WTC11 (cell line): ENCODE data around the gene CTDSPL. TPM values are rescaled to one million over a fixed set of nuclear protein-coding genes. Genes with fewer than 3 reads are reported as not detected.

Experiments
- ATAC-seq: fragments of 200-7000 bp; cut with Tn5 transposase; 2 replicates; pipeline ENCODE4 v1.10.0; 2021; ENCODE audit warnings: mild to moderate bottlenecking, moderate library complexity
- CTCF ChIA-PET: fragments of 300-600 bp; sonication (Branson Sonifier 250); formaldehyde crosslinking; loops from one replicate; lab custom pipeline; 2021; ENCODE audit warnings: antibody characterized with exemption; lab: Charles Lee
- POLR2A ChIA-PET: fragments of 350-600 bp; sonication (Branson Sonifier 250); formaldehyde crosslinking; loops from one replicate; lab custom pipeline; 2021; ENCODE audit warnings: antibody characterized with exemption; lab: Charles Lee
- DNase-seq: peaks from one replicate; pipeline ENCODE4 v3.0.0; 2021; ENCODE audit warnings: low spot score
- H3K27ac Mint-ChIP-seq: 2 replicates; pipeline ENCODE4 v1.8.0; 2021; ENCODE audit warnings: mixed read lengths
- H3K27me3 Mint-ChIP-seq: 2 replicates; pipeline ENCODE4 v1.8.0; 2021; ENCODE audit warnings: low read depth, mild to moderate bottlenecking, moderate library complexity, mixed read lengths
- H3K36me3 Mint-ChIP-seq: 2 replicates; pipeline ENCODE4 v1.8.0; 2021; ENCODE audit warnings: mixed read lengths
- H3K4me1 Mint-ChIP-seq: 2 replicates; pipeline ENCODE4 v1.8.0; 2022; ENCODE audit warnings: mixed read lengths
- H3K4me3 Mint-ChIP-seq: 2 replicates; pipeline ENCODE4 v1.8.0; 2021; ENCODE audit warnings: mild to moderate bottlenecking, moderate library complexity, mixed read lengths
- H3K9me3 Mint-ChIP-seq: 2 replicates; pipeline ENCODE4 v1.8.0; 2021; ENCODE audit warnings: mixed read lengths
- ATF1 ChIP-seq: sonication (generic); formaldehyde crosslinking; IDR thresholded peaks from 2 replicates; pipeline ENCODE4 v1.8.1; 2023; ENCODE audit warnings: mild to moderate bottlenecking, moderate library complexity, missing genetic modification reagents
- EMX1 ChIP-seq: fragments of 250-450 bp; sonication (Bioruptor Pico); IDR thresholded peaks from 2 replicates; pipeline ENCODE4 v1.8.0; 2021; ENCODE audit warnings: mild to moderate bottlenecking
- FOXK1 ChIP-seq: sonication (generic); formaldehyde crosslinking; IDR thresholded peaks from 2 replicates; pipeline ENCODE4 v1.8.0; 2022; ENCODE audit warnings: mild to moderate bottlenecking, moderate library complexity, missing genetic modification reagents
- FOXP1 ChIP-seq: sonication (generic); formaldehyde crosslinking; IDR thresholded peaks from 2 replicates; pipeline ENCODE4 v1.8.0; 2022; ENCODE audit warnings: missing genetic modification reagents, mild to moderate bottlenecking, moderate library complexity, borderline replicate concordance
- GABPB1 ChIP-seq: sonication (generic); formaldehyde crosslinking; IDR thresholded peaks from 2 replicates; pipeline ENCODE4 v1.8.1; 2023; ENCODE audit warnings: mild to moderate bottlenecking, missing genetic modification reagents
- GRHL2 ChIP-seq: fragments of 250-450 bp; sonication (Bioruptor Pico); IDR thresholded peaks from 2 replicates; pipeline ENCODE4 v1.8.0; 2022; ENCODE audit warnings: mild to moderate bottlenecking, moderate library complexity; ENCODE audit not compliant: insufficient replicate concordance, severe bottlenecking
- IRF2 ChIP-seq: sonication (generic); formaldehyde crosslinking; IDR thresholded peaks from 2 replicates; pipeline ENCODE4 v1.8.0; 2022; ENCODE audit warnings: low read depth, missing genetic modification reagents, borderline replicate concordance
- JAZF1 ChIP-seq: fragments of 250-450 bp; sonication (Bioruptor Pico); IDR thresholded peaks from 2 replicates; pipeline ENCODE4 v1.9.0; 2021; ENCODE audit warnings: moderate library complexity, mild to moderate bottlenecking, inconsistent platforms
- MXD4 ChIP-seq: fragments of 250-450 bp; sonication (Bioruptor Pico); IDR thresholded peaks from 2 replicates; pipeline ENCODE4 v1.8.0; 2021; ENCODE audit warnings: mild to moderate bottlenecking, moderate library complexity, borderline replicate concordance
- NR3C1 ChIP-seq: sonication (generic); formaldehyde crosslinking; conservative IDR thresholded peaks from 2 replicates; pipeline ENCODE4 v1.8.1; 2023; ENCODE audit warnings: low read depth, mild to moderate bottlenecking, missing genetic modification reagents
- PRRX2 ChIP-seq: fragments of 250-450 bp; sonication (Bioruptor Pico); IDR thresholded peaks from 2 replicates; pipeline ENCODE4 v1.8.0; 2021; ENCODE audit warnings: mild to moderate bottlenecking
- RORB ChIP-seq: fragments of 250-450 bp; sonication (Bioruptor Pico); IDR thresholded peaks from 2 replicates; pipeline ENCODE4 v1.9.0; 2021; ENCODE audit warnings: mild to moderate bottlenecking
- SOX15 ChIP-seq: fragments of 250-450 bp; sonication (Bioruptor Pico); IDR thresholded peaks from 2 replicates; pipeline ENCODE4 v1.9.0; 2021; ENCODE audit warnings: mild to moderate bottlenecking
- SP1 ChIP-seq: sonication (generic); formaldehyde crosslinking; conservative IDR thresholded peaks from 2 replicates; pipeline ENCODE4 v1.8.1; 2022; ENCODE audit warnings: missing genetic modification reagents
- TEAD4 ChIP-seq: sonication (generic); formaldehyde crosslinking; IDR thresholded peaks from 2 replicates; pipeline ENCODE4 v1.8.0; 2022; ENCODE audit warnings: mild to moderate bottlenecking, missing genetic modification reagents
- ZNF121 ChIP-seq: sonication (generic); formaldehyde crosslinking; IDR thresholded peaks from 2 replicates; pipeline ENCODE4 v1.8.0; 2023; ENCODE audit warnings: missing genetic modification reagents
- ZNF219 ChIP-seq: sonication (generic); formaldehyde crosslinking; IDR thresholded peaks from 2 replicates; pipeline ENCODE4 v1.8.0; 2023; ENCODE audit warnings: missing genetic modification reagents, mild to moderate bottlenecking, borderline replicate concordance
- ZNF232 ChIP-seq: sonication (generic); formaldehyde crosslinking; IDR thresholded peaks from 2 replicates; pipeline ENCODE4 v1.8.0; 2022; ENCODE audit warnings: mild to moderate bottlenecking, missing genetic modification reagents
- ZNF671 ChIP-seq: fragments of 250-450 bp; sonication (Bioruptor Pico); IDR thresholded peaks from 2 replicates; pipeline ENCODE4 v1.8.0; 2021; ENCODE audit warnings: mild to moderate bottlenecking
- total RNA-seq: library from RNA; stranded (reverse); gene quantifications from 3 replicates; pipeline ENCODE4 v1.2.3, GENCODE V29; 2021
- TF ChIP-seq, protein P1 (sequence below): sonication (generic); formaldehyde crosslinking; IDR thresholded peaks from 2 replicates; pipeline ENCODE4 v1.8.0; 2022; ENCODE audit warnings: mild to moderate bottlenecking, missing genetic modification reagents
- TF ChIP-seq, protein P2 (sequence below): sonication (generic); formaldehyde crosslinking; conservative IDR thresholded peaks from 2 replicates; pipeline ENCODE4 v1.8.1; 2023; ENCODE audit warnings: mild to moderate bottlenecking, low read depth, missing genetic modification reagents, moderate library complexity
- TF ChIP-seq, protein P3 (sequence below): sonication (generic); formaldehyde crosslinking; IDR thresholded peaks from 2 replicates; pipeline ENCODE4 v1.8.1; 2023; ENCODE audit warnings: mild to moderate bottlenecking, missing genetic modification reagents, borderline replicate concordance
- TF ChIP-seq, protein P4 (sequence below): sonication (generic); formaldehyde crosslinking; IDR thresholded peaks from 2 replicates; pipeline ENCODE4 v1.8.1; 2022; ENCODE audit warnings: low read depth, missing genetic modification reagents, borderline replicate concordance

The CTDSPL gene
- total RNA-seq, 1 experiment from 2014 or later = 41.2 TPM

DNA sequence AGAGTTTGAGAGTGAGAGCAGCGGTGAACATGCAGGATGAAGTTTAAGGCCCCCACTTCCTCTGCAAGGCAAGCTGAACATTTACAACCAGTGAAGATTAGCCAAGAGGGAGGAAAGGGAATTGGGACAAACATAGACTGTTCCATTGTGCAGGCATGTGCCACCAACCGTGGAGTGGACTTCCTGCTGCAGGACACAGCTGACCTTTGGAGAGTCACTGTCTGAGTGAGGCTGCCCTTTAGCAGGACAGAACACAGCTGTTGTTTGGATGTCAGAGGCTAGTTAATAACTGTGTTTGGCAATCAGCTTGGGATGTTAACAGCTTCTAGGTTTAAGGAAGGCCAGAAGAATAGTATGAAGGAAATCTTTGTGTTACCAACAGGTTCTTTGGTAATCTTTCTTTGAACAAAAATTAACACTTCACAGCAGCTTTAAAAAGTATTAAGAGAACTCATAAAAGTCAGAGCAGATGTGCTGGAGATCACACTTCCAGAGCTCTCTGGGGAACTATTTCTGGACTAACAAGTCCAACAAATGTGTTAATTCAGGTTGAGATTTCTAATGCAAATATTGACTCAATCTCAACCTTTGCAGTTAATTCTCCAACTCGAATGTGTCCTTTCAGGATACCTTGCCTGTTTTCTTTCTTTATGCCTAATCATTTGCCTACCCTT, 31.4 kb downstream of the CTDSPL start:
- no peaks in the 10 kb centered on the region for H3K9me3 Mint-ChIP-seq
- no peak overlapping the region for H3K4me3 Mint-ChIP-seq
- H3K27ac Mint-ChIP-seq = no peak overlapping the region

DNA sequence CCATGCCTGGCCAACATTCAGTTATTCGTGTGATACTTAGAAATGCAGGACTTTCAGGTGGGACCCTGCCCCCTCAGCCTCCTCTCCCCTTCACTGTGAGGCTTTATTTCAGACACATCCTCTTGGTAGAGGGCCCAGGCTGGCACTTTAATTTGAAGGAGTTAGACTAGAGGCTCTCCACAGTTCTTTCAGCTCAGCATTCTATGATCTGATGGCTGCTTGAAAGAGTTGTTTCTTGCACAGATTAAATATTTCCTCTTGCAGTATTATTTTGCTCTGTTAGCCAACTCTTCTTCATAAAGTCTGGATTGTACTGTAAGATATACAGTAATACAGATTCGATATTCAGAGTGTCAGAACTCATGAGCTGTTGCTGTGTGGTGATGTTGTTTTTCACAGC, 35.1 kb downstream of the CTDSPL start:
- Mint-ChIP-seq H3K27me3 (no peaks in the 10 kb centered on the region), H3K9me3 (no peaks in the 10 kb centered on the region), H3K4me3 (no peak overlapping the region), H3K4me1 (peaks cover 28% of the 10 kb centered on the region), H3K27ac (no peak overlapping the region)
- CTCF ChIA-PET = interaction anchor here (0.7 to 1.8 kb wide), 4 partner anchors 61 to 100 kb away, joined by 3 to 5 read pairs (median 3); no protein-coding TSS in a partner anchor
- DNase-seq (no peak), ATAC-seq (no peak)
- TF ChIP-seq, protein P1, sequence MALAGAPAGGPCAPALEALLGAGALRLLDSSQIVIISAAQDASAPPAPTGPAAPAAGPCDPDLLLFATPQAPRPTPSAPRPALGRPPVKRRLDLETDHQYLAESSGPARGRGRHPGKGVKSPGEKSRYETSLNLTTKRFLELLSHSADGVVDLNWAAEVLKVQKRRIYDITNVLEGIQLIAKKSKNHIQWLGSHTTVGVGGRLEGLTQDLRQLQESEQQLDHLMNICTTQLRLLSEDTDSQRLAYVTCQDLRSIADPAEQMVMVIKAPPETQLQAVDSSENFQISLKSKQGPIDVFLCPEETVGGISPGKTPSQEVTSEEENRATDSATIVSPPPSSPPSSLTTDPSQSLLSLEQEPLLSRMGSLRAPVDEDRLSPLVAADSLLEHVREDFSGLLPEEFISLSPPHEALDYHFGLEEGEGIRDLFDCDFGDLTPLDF (CRISPR knock-in tag) = no peak
- TF ChIP-seq MXD4 (no peak), GRHL2 (no peak), SOX15 (CRISPR knock-in tag) (no peak), NR3C1 (CRISPR knock-in tag) (no peak)
- TF ChIP-seq, protein P2, sequence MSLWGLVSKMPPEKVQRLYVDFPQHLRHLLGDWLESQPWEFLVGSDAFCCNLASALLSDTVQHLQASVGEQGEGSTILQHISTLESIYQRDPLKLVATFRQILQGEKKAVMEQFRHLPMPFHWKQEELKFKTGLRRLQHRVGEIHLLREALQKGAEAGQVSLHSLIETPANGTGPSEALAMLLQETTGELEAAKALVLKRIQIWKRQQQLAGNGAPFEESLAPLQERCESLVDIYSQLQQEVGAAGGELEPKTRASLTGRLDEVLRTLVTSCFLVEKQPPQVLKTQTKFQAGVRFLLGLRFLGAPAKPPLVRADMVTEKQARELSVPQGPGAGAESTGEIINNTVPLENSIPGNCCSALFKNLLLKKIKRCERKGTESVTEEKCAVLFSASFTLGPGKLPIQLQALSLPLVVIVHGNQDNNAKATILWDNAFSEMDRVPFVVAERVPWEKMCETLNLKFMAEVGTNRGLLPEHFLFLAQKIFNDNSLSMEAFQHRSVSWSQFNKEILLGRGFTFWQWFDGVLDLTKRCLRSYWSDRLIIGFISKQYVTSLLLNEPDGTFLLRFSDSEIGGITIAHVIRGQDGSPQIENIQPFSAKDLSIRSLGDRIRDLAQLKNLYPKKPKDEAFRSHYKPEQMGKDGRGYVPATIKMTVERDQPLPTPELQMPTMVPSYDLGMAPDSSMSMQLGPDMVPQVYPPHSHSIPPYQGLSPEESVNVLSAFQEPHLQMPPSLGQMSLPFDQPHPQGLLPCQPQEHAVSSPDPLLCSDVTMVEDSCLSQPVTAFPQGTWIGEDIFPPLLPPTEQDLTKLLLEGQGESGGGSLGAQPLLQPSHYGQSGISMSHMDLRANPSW (CRISPR knock-in tag) = no peak
- TF ChIP-seq, all 79 proteins: peak for 0
- H3K36me3 Mint-ChIP-seq = no peaks in the 10 kb centered on the region
- POLR2A ChIA-PET = no interaction called here

More for the DNA sequence above, 31.4 kb downstream of the CTDSPL start:
- POLR2A ChIA-PET = no interaction called here
- no peak for DNase-seq
- TF ChIP-seq, protein P3, sequence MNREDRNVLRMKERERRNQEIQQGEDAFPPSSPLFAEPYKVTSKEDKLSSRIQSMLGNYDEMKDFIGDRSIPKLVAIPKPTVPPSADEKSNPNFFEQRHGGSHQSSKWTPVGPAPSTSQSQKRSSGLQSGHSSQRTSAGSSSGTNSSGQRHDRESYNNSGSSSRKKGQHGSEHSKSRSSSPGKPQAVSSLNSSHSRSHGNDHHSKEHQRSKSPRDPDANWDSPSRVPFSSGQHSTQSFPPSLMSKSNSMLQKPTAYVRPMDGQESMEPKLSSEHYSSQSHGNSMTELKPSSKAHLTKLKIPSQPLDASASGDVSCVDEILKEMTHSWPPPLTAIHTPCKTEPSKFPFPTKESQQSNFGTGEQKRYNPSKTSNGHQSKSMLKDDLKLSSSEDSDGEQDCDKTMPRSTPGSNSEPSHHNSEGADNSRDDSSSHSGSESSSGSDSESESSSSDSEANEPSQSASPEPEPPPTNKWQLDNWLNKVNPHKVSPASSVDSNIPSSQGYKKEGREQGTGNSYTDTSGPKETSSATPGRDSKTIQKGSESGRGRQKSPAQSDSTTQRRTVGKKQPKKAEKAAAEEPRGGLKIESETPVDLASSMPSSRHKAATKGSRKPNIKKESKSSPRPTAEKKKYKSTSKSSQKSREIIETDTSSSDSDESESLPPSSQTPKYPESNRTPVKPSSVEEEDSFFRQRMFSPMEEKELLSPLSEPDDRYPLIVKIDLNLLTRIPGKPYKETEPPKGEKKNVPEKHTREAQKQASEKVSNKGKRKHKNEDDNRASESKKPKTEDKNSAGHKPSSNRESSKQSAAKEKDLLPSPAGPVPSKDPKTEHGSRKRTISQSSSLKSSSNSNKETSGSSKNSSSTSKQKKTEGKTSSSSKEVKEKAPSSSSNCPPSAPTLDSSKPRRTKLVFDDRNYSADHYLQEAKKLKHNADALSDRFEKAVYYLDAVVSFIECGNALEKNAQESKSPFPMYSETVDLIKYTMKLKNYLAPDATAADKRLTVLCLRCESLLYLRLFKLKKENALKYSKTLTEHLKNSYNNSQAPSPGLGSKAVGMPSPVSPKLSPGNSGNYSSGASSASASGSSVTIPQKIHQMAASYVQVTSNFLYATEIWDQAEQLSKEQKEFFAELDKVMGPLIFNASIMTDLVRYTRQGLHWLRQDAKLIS (CRISPR knock-in tag) = no peak
- TF ChIP-seq ZNF121 (CRISPR knock-in tag) (no peak), GABPB1 (peak; percentile 50; the same call in 1 of the 2 replicates), ZNF232 (no peak)
- Mint-ChIP-seq H3K4me1 (peaks cover 17% of the 10 kb centered on the region), H3K36me3 (no peaks in the 10 kb centered on the region), H3K27me3 (no peaks in the 10 kb centered on the region)
- ATAC-seq = no peak
- CTCF ChIA-PET = interaction anchor here (0.6 to 1.3 kb wide), 2 partner anchors 74 to 82 kb away, joined by 3 to 5 read pairs; no protein-coding TSS in a partner anchor

DNA sequence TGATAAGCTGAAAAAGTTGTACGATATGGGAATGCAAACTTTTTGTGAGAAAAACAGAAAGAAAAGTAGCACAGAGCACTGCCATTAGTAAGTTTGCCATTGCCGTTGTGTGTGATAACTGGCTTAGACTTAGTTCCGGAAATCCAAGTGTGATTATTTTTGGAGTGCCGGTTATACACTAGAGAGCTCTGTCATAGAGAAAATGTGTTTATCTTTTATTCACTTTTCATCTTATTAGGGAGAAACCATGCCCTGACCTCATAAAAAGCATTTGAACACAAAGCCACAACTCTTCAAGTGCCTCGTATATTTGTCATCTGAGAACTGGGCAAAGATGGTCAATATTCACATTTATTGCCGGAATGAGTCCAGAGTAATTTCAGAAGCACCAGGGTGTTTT, 36.1 kb downstream of the CTDSPL start:
- no peak overlapping the region for H3K4me3 Mint-ChIP-seq
- no peaks in the 10 kb centered on the region for H3K27me3 Mint-ChIP-seq
- H3K27ac Mint-ChIP-seq = no peak overlapping the region
- ChIA-PET POLR2A (no interaction called here), CTCF (interaction anchor here (1.2 kb wide), 1 partner anchor 13 kb away, joined by 3 read pairs; no protein-coding TSS in a partner anchor)
- ATAC-seq (no peak), DNase-seq (no peak)
- peaks cover 24% of the 10 kb centered on the region for H3K4me1 Mint-ChIP-seq
- H3K9me3 Mint-ChIP-seq = no peaks in the 10 kb centered on the region
- no peaks in the 10 kb centered on the region for H3K36me3 Mint-ChIP-seq
- no peak for TF ChIP-seq FOXK1 (CRISPR knock-in tag)
- no peak for TF ChIP-seq ZNF671 (CRISPR knock-in tag)
- no peak for TF ChIP-seq SOX15 (CRISPR knock-in tag)
- no peak for TF ChIP-seq EMX1 (CRISPR knock-in tag)
- no peak for TF ChIP-seq ZNF219
- no peak for TF ChIP-seq IRF2 (CRISPR knock-in tag)
- TF ChIP-seq ATF1 = no peak
- no peak for TF ChIP-seq GRHL2
- TF ChIP-seq FOXP1 (CRISPR knock-in tag) = no peak
- no peak for TF ChIP-seq TEAD4 (CRISPR knock-in tag)
- TF ChIP-seq PRRX2 = no peak
- no peak for TF ChIP-seq SP1 (CRISPR knock-in tag)
- no peak for TF ChIP-seq JAZF1 (CRISPR knock-in tag)
- no peak for TF ChIP-seq RORB (CRISPR knock-in tag)
- TF ChIP-seq, protein P4, sequence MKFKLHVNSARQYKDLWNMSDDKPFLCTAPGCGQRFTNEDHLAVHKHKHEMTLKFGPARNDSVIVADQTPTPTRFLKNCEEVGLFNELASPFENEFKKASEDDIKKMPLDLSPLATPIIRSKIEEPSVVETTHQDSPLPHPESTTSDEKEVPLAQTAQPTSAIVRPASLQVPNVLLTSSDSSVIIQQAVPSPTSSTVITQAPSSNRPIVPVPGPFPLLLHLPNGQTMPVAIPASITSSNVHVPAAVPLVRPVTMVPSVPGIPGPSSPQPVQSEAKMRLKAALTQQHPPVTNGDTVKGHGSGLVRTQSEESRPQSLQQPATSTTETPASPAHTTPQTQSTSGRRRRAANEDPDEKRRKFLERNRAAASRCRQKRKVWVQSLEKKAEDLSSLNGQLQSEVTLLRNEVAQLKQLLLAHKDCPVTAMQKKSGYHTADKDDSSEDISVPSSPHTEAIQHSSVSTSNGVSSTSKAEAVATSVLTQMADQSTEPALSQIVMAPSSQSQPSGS (CRISPR knock-in tag) = no peak
